Astrocyte of the spinal cord (primary cell): Measurements from ENCODE around the gene DCN.

Source experiments
- DNase-seq: peaks from one replicate; pipeline ENCODE4 v3.0.0; 2011; ENCODE audit warnings: low read depth, low spot score
- H3K4me3 ChIP-seq: 2 replicates; pipeline ENCODE4 v1.5.1; 2011; ENCODE audit warnings: low read depth, mild to moderate bottlenecking, low read length, moderate library complexity
- CTCF ChIP-seq: IDR thresholded peaks from 2 replicates; pipeline ENCODE4 v1.5.1; 2012; ENCODE audit warnings: low read depth, mild to moderate bottlenecking, low read length, inconsistent platforms
- in situ Hi-C: cut with HindIII; loops from 2 replicates; pipeline ENCODE4 v1.10.0; 2017; ENCODE audit warnings: low sequenced_read_pairs

Gene DCN

GRCh38 chr12:91191513-91192111 lies 9.0 kb upstream of the DCN start:
- no peak overlapping the region for H3K4me3 ChIP-seq
- in situ Hi-C loops: no loop called here
- TF ChIP-seq CTCF: no peak
- no peak for DNase-seq

GRCh38 chr12:91189516-91189915 lies 6.9 kb upstream of the DCN start:
- TF ChIP-seq CTCF: no peak
- H3K4me3 ChIP-seq: no peak overlapping the region
- DNase-seq: peak; percentile 78
- in situ Hi-C loops: no loop called here

GRCh38 chr12:91188778-91189177 lies 6.2 kb upstream of the DCN start:
- no peak for DNase-seq
- no peak for TF ChIP-seq CTCF
- in situ Hi-C loops: no loop called here
- H3K4me3 ChIP-seq: no peak overlapping the region

- TF ChIP-seq CTCF: no peak
- in situ Hi-C loops: no loop called here
- DNase-seq: no peak
- no peak overlapping the region for H3K4me3 ChIP-seq
These were observed 3.5 kb upstream of the DCN start for GRCh38 chr12:91186156-91186555.

GRCh38 chr12:91185421-91185820 lies 2.8 kb upstream of the DCN start:
- in situ Hi-C loops: no loop called here
- TF ChIP-seq CTCF: no peak

GRCh38 chr12:91183551-91183950 lies 934 bp upstream of the DCN start:
- peak; percentile 24 for DNase-seq
- in situ Hi-C loops: no loop called here
- no peak overlapping the region for H3K4me3 ChIP-seq
- TF ChIP-seq CTCF: no peak

More at GRCh38 chr12:91185421-91185820, 2.8 kb upstream of the DCN start:
- no peak overlapping the region for H3K4me3 ChIP-seq
- no peak for DNase-seq
